ENCODE data around the gene LRRC1. TPM values are rescaled to one million over a fixed set of nuclear protein-coding genes. Genes with fewer than 3 reads are reported as not detected.

Gene LRRC1
- total RNA-seq, 1 donor from 2014 or later: 7.5 TPM

GRCh38 chr6:53795702-53796450 is 1.1 kb downstream of the LRRC1 start:
- DNase-seq (ENCODE audit: low spot score): peak; percentile 34
- H3K27me3 Mint-ChIP-seq (ENCODE audit: unreplicated experiment): peaks cover 19% of the 10 kb centered on the region
- H3K9me3 Mint-ChIP-seq (ENCODE audit: unreplicated experiment): no peaks in the 10 kb centered on the region
- no peaks in the 10 kb centered on the region for H3K36me3 Mint-ChIP-seq (ENCODE audit: low read depth, unreplicated experiment)
- peak overlapping the region; percentile 50 for H3K27ac Mint-ChIP-seq (ENCODE audit: unreplicated experiment)
- peak overlapping the region; percentile 99 for H3K4me3 Mint-ChIP-seq (ENCODE audit: unreplicated experiment)
- peaks cover 29% of the 10 kb centered on the region for H3K4me1 Mint-ChIP-seq (ENCODE audit: unreplicated experiment)
- TF ChIP-seq, protein P1, sequence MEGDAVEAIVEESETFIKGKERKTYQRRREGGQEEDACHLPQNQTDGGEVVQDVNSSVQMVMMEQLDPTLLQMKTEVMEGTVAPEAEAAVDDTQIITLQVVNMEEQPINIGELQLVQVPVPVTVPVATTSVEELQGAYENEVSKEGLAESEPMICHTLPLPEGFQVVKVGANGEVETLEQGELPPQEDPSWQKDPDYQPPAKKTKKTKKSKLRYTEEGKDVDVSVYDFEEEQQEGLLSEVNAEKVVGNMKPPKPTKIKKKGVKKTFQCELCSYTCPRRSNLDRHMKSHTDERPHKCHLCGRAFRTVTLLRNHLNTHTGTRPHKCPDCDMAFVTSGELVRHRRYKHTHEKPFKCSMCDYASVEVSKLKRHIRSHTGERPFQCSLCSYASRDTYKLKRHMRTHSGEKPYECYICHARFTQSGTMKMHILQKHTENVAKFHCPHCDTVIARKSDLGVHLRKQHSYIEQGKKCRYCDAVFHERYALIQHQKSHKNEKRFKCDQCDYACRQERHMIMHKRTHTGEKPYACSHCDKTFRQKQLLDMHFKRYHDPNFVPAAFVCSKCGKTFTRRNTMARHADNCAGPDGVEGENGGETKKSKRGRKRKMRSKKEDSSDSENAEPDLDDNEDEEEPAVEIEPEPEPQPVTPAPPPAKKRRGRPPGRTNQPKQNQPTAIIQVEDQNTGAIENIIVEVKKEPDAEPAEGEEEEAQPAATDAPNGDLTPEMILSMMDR (IDR thresholded peaks at IDR 0.05; ENCODE audit: unreplicated experiment): no peak

GRCh38 chr6:53796451-53796780 is 1.6 kb downstream of the LRRC1 start:
- TF ChIP-seq, protein P1 (IDR thresholded peaks at IDR 0.05; ENCODE audit: unreplicated experiment): no peak
- Mint-ChIP-seq H3K27me3 (ENCODE audit: unreplicated experiment) (peaks cover 19% of the 10 kb centered on the region), H3K4me1 (ENCODE audit: unreplicated experiment) (peaks cover 29% of the 10 kb centered on the region), H3K4me3 (ENCODE audit: unreplicated experiment) (peak overlapping the region; percentile 99), H3K9me3 (ENCODE audit: unreplicated experiment) (no peaks in the 10 kb centered on the region), H3K27ac (ENCODE audit: unreplicated experiment) (peak overlapping the region; percentile 50), H3K36me3 (ENCODE audit: low read depth, unreplicated experiment) (no peaks in the 10 kb centered on the region)
- DNase-seq (ENCODE audit: low spot score): no peak

DNA sequence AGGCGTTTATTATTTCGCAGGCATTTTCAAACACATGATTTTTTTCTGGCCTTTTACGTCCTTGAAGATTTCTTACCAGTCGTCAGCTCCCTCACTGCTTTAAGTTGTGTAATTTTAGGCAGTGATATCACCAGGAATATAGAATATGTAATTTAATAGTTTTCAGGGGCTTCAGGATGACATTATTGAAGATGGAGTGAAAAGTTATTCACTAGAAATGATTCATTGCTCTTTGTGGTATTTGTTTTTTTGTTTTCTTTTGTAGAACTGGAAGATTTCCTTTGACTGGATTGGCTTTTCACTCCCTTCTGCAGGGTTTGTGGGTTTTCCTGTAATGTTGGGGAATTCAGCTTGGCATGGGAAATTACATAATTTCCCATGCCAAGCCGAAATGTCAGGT is 2.0 kb downstream of the LRRC1 start:
- TF ChIP-seq, protein P1 (IDR thresholded peaks at IDR 0.05; ENCODE audit: unreplicated experiment): no peak
- no peak overlapping the region for H3K27ac Mint-ChIP-seq (ENCODE audit: unreplicated experiment)
- H3K4me3 Mint-ChIP-seq (ENCODE audit: unreplicated experiment): peak overlapping the region; percentile 99
- H3K36me3 Mint-ChIP-seq (ENCODE audit: low read depth, unreplicated experiment): no peaks in the 10 kb centered on the region
- H3K9me3 Mint-ChIP-seq (ENCODE audit: unreplicated experiment): no peaks in the 10 kb centered on the region
- no peak for DNase-seq (ENCODE audit: low spot score)
- peaks cover 29% of the 10 kb centered on the region for H3K4me1 Mint-ChIP-seq (ENCODE audit: unreplicated experiment)
- H3K27me3 Mint-ChIP-seq (ENCODE audit: unreplicated experiment): peaks cover 19% of the 10 kb centered on the region

- Mint-ChIP-seq H3K27me3 (ENCODE audit: unreplicated experiment) (peaks cover 19% of the 10 kb centered on the region), H3K4me1 (ENCODE audit: unreplicated experiment) (peaks cover 29% of the 10 kb centered on the region), H3K36me3 (ENCODE audit: low read depth, unreplicated experiment) (no peaks in the 10 kb centered on the region), H3K27ac (ENCODE audit: unreplicated experiment) (no peak overlapping the region), H3K4me3 (ENCODE audit: unreplicated experiment) (no peak overlapping the region), H3K9me3 (ENCODE audit: unreplicated experiment) (no peaks in the 10 kb centered on the region)
- TF ChIP-seq, protein P1 (IDR thresholded peaks at IDR 0.05; ENCODE audit: unreplicated experiment): no peak
- DNase-seq (ENCODE audit: low spot score): no peak
Measured at GRCh38 chr6:53797304-53797703, 2.5 kb downstream of the LRRC1 start.

- no peak for DNase-seq (ENCODE audit: low spot score)
- Mint-ChIP-seq H3K36me3 (ENCODE audit: low read depth, unreplicated experiment) (no peaks in the 10 kb centered on the region), H3K9me3 (ENCODE audit: unreplicated experiment) (no peaks in the 10 kb centered on the region), H3K27me3 (ENCODE audit: unreplicated experiment) (peaks cover 6% of the 10 kb centered on the region), H3K27ac (ENCODE audit: unreplicated experiment) (no peak overlapping the region), H3K4me1 (ENCODE audit: unreplicated experiment) (peaks cover 19% of the 10 kb centered on the region), H3K4me3 (ENCODE audit: unreplicated experiment) (no peak overlapping the region)
- TF ChIP-seq, protein P1 (IDR thresholded peaks at IDR 0.05; ENCODE audit: unreplicated experiment): no peak
Measured at GRCh38 chr6:53799340-53799739, 4.5 kb downstream of the LRRC1 start.
